Calu3 (cell line): Measurements from ENCODE around the gene KHDRBS1. TPM values are rescaled to one million over a fixed set of nuclear protein-coding genes. Genes with fewer than 3 reads are reported as not detected.
"Not testable (repeated sequence)": the region's sequence is repeated elsewhere in the genome, so short reads cannot be mapped to it uniquely, and the experiment has no call there.

Source experiments
- BruUV-seq: library from RNA; stranded (reverse); fragments of 400-500 nt; replicated peaks from 2 replicates; lab custom pipeline; 2021; lab: Mats Ljungman, UMichigan
- CTCF ChIA-PET: fragments of 300-600 bp; sonication (Branson Sonifier 250); formaldehyde crosslinking; loops from one replicate; lab custom pipeline; 2022; ENCODE audit warnings: antibody characterized with exemption; lab: Charles Lee
- DNase-seq: peaks from one replicate; pipeline ENCODE4 v3.0.0; 2022
- H3K27ac Mint-ChIP-seq: one replicate; pipeline ENCODE4 v1.8.0; 2022; ENCODE audit warnings: mixed read lengths; ENCODE audit not compliant: unreplicated experiment
- H3K27me3 Mint-ChIP-seq: one replicate; pipeline ENCODE4 v1.8.0; 2022; ENCODE audit warnings: mixed read lengths; ENCODE audit not compliant: unreplicated experiment
- H3K36me3 Mint-ChIP-seq: one replicate; pipeline ENCODE4 v1.8.0; 2022; ENCODE audit warnings: mild to moderate bottlenecking, moderate library complexity, mixed read lengths; ENCODE audit not compliant: insufficient read depth, unreplicated experiment
- H3K4me1 Mint-ChIP-seq: one replicate; pipeline ENCODE4 v1.8.0; 2022; ENCODE audit warnings: mild to moderate bottlenecking, low read depth, mixed read lengths; ENCODE audit not compliant: unreplicated experiment
- H3K4me3 Mint-ChIP-seq: one replicate; pipeline ENCODE4 v1.8.0; 2022; ENCODE audit warnings: mild to moderate bottlenecking, low read depth, moderate library complexity, mixed read lengths; ENCODE audit not compliant: unreplicated experiment
- H3K9me3 Mint-ChIP-seq: one replicate; pipeline ENCODE4 v1.8.0; 2022; ENCODE audit warnings: low read depth, mixed read lengths; ENCODE audit not compliant: unreplicated experiment
- CTCF ChIP-seq: fragments of 200-600 bp; IDR thresholded peaks from one replicate; pipeline ENCODE4 v1.8.0; 2022; ENCODE audit warnings: antibody characterized with exemption; ENCODE audit not compliant: unreplicated experiment
- intact Hi-C: fragments of 100-400 bp; cut with micrococcal nuclease; formaldehyde crosslinking; loops from one replicate; pipeline ENCODE4 v1.10.0; 2022; ENCODE audit not compliant: unreplicated experiment
- total RNA-seq: library from RNA; stranded (reverse); gene quantifications from 2 replicates; pipeline ENCODE4 v1.2.3, GENCODE V29; 2022

KHDRBS1 gene
- total RNA-seq, 1 experiment from 2014 or later, result 158 TPM

GRCh38 chr1:32073299-32074229 is 59.9 kb downstream of the KHDRBS1 start:
- DNase-seq, result no peak
- BruUV-seq, result TSS peak; percentile 23
- no peak for TF ChIP-seq CTCF
- peak overlapping the region; percentile 81 for H3K27ac Mint-ChIP-seq
- peak overlapping the region; percentile 100 for H3K4me3 Mint-ChIP-seq
- H3K36me3 Mint-ChIP-seq, result peaks cover 36% of the 10 kb centered on the region
- CTCF ChIA-PET, result interaction anchor here (0.6 to 1.4 kb wide), 9 partner anchors 9 to 1893 kb away, joined by 3 to 5 read pairs (median 4); partner anchors contain the start of gene KPNA6
- intact Hi-C loops, result no loop called here
- peaks cover 8% of the 10 kb centered on the region for H3K27me3 Mint-ChIP-seq
- H3K4me1 Mint-ChIP-seq, result peaks cover 20% of the 10 kb centered on the region
- H3K9me3 Mint-ChIP-seq, result no peaks in the 10 kb centered on the region

GRCh38 chr1:32074841-32075240 is 61.2 kb downstream of the KHDRBS1 start:
- H3K4me1 Mint-ChIP-seq, result peaks cover 20% of the 10 kb centered on the region
- DNase-seq, result no peak
- no peaks in the 10 kb centered on the region for H3K9me3 Mint-ChIP-seq
- intact Hi-C loops, result no loop called here
- no peaks in the 10 kb centered on the region for H3K27me3 Mint-ChIP-seq
- TF ChIP-seq CTCF, result no peak
- BruUV-seq, result no TSS peak
- peaks cover 33% of the 10 kb centered on the region for H3K36me3 Mint-ChIP-seq
- CTCF ChIA-PET, result no interaction called here
- H3K4me3 Mint-ChIP-seq, result no peak overlapping the region
- no peak overlapping the region for H3K27ac Mint-ChIP-seq

GRCh38 chr1:32077451-32077850 is 63.8 kb downstream of the KHDRBS1 start:
- CTCF ChIA-PET, result no interaction called here
- peaks cover 18% of the 10 kb centered on the region for H3K36me3 Mint-ChIP-seq
- intact Hi-C loops, result no loop called here
- no peak overlapping the region for H3K27ac Mint-ChIP-seq
- BruUV-seq, result no TSS peak
- no peak for DNase-seq
- TF ChIP-seq CTCF, result no peak
- H3K4me3 Mint-ChIP-seq, result no peak overlapping the region
- no peaks in the 10 kb centered on the region for H3K27me3 Mint-ChIP-seq
- H3K4me1 Mint-ChIP-seq, result peaks cover 9% of the 10 kb centered on the region
- H3K9me3 Mint-ChIP-seq, result no peaks in the 10 kb centered on the region

- H3K27ac Mint-ChIP-seq, result no peak overlapping the region
- TF ChIP-seq CTCF, result no peak
- intact Hi-C loops, result no loop called here
- H3K4me1 Mint-ChIP-seq, result no peaks in the 10 kb centered on the region
- CTCF ChIA-PET, result interaction anchor here (1.1 kb wide), 1 partner anchor 9 kb away, joined by 3 read pairs; the partner anchor contains the start of gene TMEM39B
- H3K36me3 Mint-ChIP-seq, result peaks cover 11% of the 10 kb centered on the region
- no peak for DNase-seq
- no peaks in the 10 kb centered on the region for H3K9me3 Mint-ChIP-seq
- no peak overlapping the region for H3K4me3 Mint-ChIP-seq
- BruUV-seq, result no TSS peak
- H3K27me3 Mint-ChIP-seq, result no peaks in the 10 kb centered on the region
Observed at GRCh38 chr1:32082022-32082421, 68.4 kb downstream of the KHDRBS1 start.

- H3K4me3 Mint-ChIP-seq, H3K4me1 Mint-ChIP-seq, H3K27ac Mint-ChIP-seq, H3K27me3 Mint-ChIP-seq, H3K9me3 Mint-ChIP-seq, DNase-seq, intact Hi-C loops, CTCF ChIA-PET, BruUV-seq: not testable (repeated sequence)
- H3K36me3 Mint-ChIP-seq, result peaks cover 15% of the 10 kb centered on the region
Observed at GRCh38 chr1:32086381-32086780, 72.7 kb downstream of the KHDRBS1 start.
